ENCODE results near the gene LGALS7. TPM values are rescaled to one million over a fixed set of nuclear protein-coding genes. Genes with fewer than 3 reads are reported as not detected.
"Not testable (repeated sequence)": the region's sequence is repeated elsewhere in the genome, so short reads cannot be mapped to it uniquely, and the experiment has no call there.

The LGALS7 gene
- total RNA-seq, 2 donors from 2014 or later: not detected

GRCh38 chr19:38815059-38816001 lies 42.0 kb upstream of the LGALS7 start:
- H3K4me3 ChIP-seq: no peak overlapping the region
- no peak overlapping the region for H3K27ac ChIP-seq
- intact Hi-C loops (cut with DNase I): no loop called here
- H3K9me3 ChIP-seq: no peaks in the 10 kb centered on the region
- no peak for DNase-seq (ENCODE audit: low spot score)
- no peaks in the 10 kb centered on the region for H3K27me3 ChIP-seq (replicated peaks; ENCODE audit: insufficient read depth)
- H3K36me3 ChIP-seq: peaks cover 0 to 16% of the 10 kb centered on the region in 2 donors
- 91% methylated on average over 34 of the region's 34 CpGs for WGBS
- no peak for TF ChIP-seq POLR2A (IDR thresholded peaks at IDR 0.05)
- no peak for TF ChIP-seq POLR2AphosphoS5 (IDR thresholded peaks at IDR 0.05)
- TF ChIP-seq, protein P1, sequence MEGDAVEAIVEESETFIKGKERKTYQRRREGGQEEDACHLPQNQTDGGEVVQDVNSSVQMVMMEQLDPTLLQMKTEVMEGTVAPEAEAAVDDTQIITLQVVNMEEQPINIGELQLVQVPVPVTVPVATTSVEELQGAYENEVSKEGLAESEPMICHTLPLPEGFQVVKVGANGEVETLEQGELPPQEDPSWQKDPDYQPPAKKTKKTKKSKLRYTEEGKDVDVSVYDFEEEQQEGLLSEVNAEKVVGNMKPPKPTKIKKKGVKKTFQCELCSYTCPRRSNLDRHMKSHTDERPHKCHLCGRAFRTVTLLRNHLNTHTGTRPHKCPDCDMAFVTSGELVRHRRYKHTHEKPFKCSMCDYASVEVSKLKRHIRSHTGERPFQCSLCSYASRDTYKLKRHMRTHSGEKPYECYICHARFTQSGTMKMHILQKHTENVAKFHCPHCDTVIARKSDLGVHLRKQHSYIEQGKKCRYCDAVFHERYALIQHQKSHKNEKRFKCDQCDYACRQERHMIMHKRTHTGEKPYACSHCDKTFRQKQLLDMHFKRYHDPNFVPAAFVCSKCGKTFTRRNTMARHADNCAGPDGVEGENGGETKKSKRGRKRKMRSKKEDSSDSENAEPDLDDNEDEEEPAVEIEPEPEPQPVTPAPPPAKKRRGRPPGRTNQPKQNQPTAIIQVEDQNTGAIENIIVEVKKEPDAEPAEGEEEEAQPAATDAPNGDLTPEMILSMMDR (IDR thresholded peaks at IDR 0.05): no peak
- no peaks in the 10 kb centered on the region for H3K4me1 ChIP-seq (replicated peaks)

GRCh38 chr19:38813932-38814331 lies 40.6 kb upstream of the LGALS7 start:
- intact Hi-C loops (cut with DNase I): not testable (repeated sequence)
- 88% methylated on average over 2 of the region's 2 CpGs for WGBS

GRCh38 chr19:38813323-38813722 lies 40.0 kb upstream of the LGALS7 start:
- intact Hi-C loops (cut with DNase I): no loop called here
- H3K36me3 ChIP-seq: peaks cover 0 to 16% of the 10 kb centered on the region in 2 donors
- no peak for DNase-seq (ENCODE audit: low spot score)
- 93% methylated on average over 6 of the region's 6 CpGs for WGBS
- no peaks in the 10 kb centered on the region for H3K9me3 ChIP-seq
- no peak overlapping the region for H3K27ac ChIP-seq
- H3K4me1 ChIP-seq (replicated peaks): no peaks in the 10 kb centered on the region
- TF ChIP-seq, protein P1 (IDR thresholded peaks at IDR 0.05): no peak
- TF ChIP-seq POLR2AphosphoS5 (IDR thresholded peaks at IDR 0.05) (no peak), POLR2A (IDR thresholded peaks at IDR 0.05) (no peak)
- no peaks in the 10 kb centered on the region for H3K27me3 ChIP-seq (replicated peaks; ENCODE audit: insufficient read depth)
- no peak overlapping the region for H3K4me3 ChIP-seq

More at GRCh38 chr19:38813932-38814331, 40.6 kb upstream of the LGALS7 start:
- not testable (repeated sequence) for H3K27ac ChIP-seq; H3K4me3 ChIP-seq; H3K27me3 ChIP-seq (replicated peaks; ENCODE audit: insufficient read depth); H3K4me1 ChIP-seq (replicated peaks); DNase-seq (ENCODE audit: low spot score); H3K9me3 ChIP-seq
- H3K36me3 ChIP-seq: peaks cover 0 to 16% of the 10 kb centered on the region in 2 donors

- peaks cover 0 to 16% of the 10 kb centered on the region in 2 donors for H3K36me3 ChIP-seq
- H3K4me3 ChIP-seq: no peak within 1 kb of the TSS
- no peaks in the 10 kb centered on the region for H3K27me3 ChIP-seq (replicated peaks; ENCODE audit: insufficient read depth)
- DNase-seq (ENCODE audit: low spot score): no peak
- TF ChIP-seq POLR2AphosphoS5 (IDR thresholded peaks at IDR 0.05) (no peak), POLR2A (IDR thresholded peaks at IDR 0.05) (no peak)
- TF ChIP-seq, protein P1 (IDR thresholded peaks at IDR 0.05): no peak
- WGBS: 80% methylated on average over 14 of the region's 15 CpGs
- no peaks in the 10 kb centered on the region for H3K4me1 ChIP-seq (replicated peaks)
- H3K9me3 ChIP-seq: no peaks in the 10 kb centered on the region
- no peak within 1 kb of the TSS for H3K27ac ChIP-seq
- intact Hi-C loops (cut with DNase I): no loop called here
Measured at GRCh38 chr19:38812841-38813320, 39.6 kb upstream of the LGALS7 start, which contains the start of gene LGALS4. Gene LGALS4, minus strand, starts transcription at chr19:38812945. Its CDS starts 59 bp downstream, at chr19:38812886.

DNA sequence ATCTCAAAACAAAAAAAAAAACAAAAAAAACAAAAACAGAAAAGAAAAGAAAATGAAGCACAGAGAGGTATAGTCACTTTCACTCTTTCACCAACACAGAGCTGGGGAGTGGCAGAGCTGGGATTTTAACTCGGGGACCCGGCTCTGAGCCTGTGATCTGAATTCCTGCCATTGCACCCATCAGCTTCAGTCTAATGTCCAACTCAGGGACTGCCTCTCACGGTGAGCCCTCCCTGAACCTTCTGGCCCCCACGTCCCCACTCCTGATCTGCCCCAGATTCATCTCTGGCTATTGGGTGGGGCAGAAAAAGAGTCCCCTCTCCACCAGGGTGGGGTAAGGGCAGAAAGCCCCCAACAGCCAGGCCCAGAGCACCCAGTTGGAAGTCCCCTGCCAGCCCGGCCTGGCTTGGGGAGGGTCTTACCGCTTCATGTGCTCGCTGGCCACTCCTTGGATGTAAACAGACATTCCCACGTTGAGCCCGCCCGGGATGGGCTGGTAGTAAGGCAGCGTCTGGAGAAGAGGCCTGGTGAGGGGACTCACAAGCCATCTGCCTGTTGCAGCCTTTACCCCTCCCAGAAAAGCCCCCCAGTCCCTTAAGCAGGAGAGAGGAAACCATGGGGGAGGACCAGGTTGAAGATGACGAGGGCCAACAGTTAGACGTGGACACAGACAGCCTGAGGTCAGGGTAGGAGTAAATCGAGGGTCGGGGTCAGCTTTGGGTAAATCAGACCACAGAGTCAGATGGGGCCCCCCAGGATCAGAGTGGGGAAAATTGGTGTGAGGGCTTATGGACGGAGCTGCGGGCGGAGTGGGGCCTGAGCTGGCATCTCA lies 38.9 kb upstream of the LGALS7 start:
- no peak for TF ChIP-seq POLR2A (IDR thresholded peaks at IDR 0.05)
- TF ChIP-seq, protein P1 (IDR thresholded peaks at IDR 0.05): no peak
- TF ChIP-seq POLR2AphosphoS5 (IDR thresholded peaks at IDR 0.05): no peak
- no peak overlapping the region for H3K4me3 ChIP-seq
- intact Hi-C loops (cut with DNase I): no loop called here
- DNase-seq (ENCODE audit: low spot score): no peak
- peaks cover 0 to 16% of the 10 kb centered on the region in 2 donors for H3K36me3 ChIP-seq
- no peaks in the 10 kb centered on the region for H3K4me1 ChIP-seq (replicated peaks)
- no peak overlapping the region for H3K27ac ChIP-seq
- 77% methylated on average over 18 of the region's 18 CpGs for WGBS
- H3K27me3 ChIP-seq (replicated peaks; ENCODE audit: insufficient read depth): no peaks in the 10 kb centered on the region
- H3K9me3 ChIP-seq: no peaks in the 10 kb centered on the region

Data from prostate gland (tissue), 2 donors.